Fibroblast of villous mesenchyme (primary cell): Measurements from ENCODE around the gene KLF1. TPM values are rescaled to one million over a fixed set of nuclear protein-coding genes. Genes with fewer than 3 reads are reported as not detected.

ENCODE experiments used
- DNase-seq: peaks from one replicate; pipeline ENCODE4 v3.0.0-alpha.2; 2010; ENCODE audit warnings: low read depth
- H3K4me3 ChIP-seq: 2 replicates; pipeline ENCODE4 v1.5.1; 2011; ENCODE audit warnings: low read depth, mild to moderate bottlenecking, low read length
- total RNA-seq: library from RNA; depleted of rRNA; stranded (reverse); fragments of >200 nt; gene quantifications from 2 replicates; pipeline ENCODE4 v1.2.3, GENCODE V29; 2012
- TF ChIP-seq, protein P1 (sequence below): IDR thresholded peaks from 2 replicates; pipeline ENCODE4 v1.5.1; 2012; ENCODE audit warnings: low read depth, mild to moderate bottlenecking, low read length; ENCODE audit not compliant: insufficient read depth

The KLF1 gene
- total RNA-seq, 1 donor, result not detected

DNA sequence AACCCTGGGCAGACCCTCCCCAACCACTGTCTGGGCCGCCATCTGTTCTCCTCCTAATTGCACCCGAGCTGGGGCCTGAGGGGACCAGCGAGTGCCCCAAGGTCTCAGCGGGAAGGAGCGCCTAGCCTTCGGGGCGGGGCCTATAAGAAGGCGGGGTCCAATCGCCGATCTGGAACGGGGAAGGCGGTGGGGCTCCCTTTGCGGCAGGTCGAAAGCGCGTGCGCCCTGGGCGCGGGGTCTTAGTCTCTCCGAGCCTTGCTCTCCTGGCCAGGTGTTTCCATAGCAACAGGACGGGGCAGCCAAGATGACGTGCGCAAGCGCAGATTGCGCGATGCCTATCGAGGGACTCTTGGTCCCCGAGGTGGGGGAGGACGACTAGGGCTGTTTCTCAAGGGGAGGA, 45.9 kb downstream of the KLF1 start:
- DNase-seq, result peak; percentile 19
- TF ChIP-seq, protein P1, sequence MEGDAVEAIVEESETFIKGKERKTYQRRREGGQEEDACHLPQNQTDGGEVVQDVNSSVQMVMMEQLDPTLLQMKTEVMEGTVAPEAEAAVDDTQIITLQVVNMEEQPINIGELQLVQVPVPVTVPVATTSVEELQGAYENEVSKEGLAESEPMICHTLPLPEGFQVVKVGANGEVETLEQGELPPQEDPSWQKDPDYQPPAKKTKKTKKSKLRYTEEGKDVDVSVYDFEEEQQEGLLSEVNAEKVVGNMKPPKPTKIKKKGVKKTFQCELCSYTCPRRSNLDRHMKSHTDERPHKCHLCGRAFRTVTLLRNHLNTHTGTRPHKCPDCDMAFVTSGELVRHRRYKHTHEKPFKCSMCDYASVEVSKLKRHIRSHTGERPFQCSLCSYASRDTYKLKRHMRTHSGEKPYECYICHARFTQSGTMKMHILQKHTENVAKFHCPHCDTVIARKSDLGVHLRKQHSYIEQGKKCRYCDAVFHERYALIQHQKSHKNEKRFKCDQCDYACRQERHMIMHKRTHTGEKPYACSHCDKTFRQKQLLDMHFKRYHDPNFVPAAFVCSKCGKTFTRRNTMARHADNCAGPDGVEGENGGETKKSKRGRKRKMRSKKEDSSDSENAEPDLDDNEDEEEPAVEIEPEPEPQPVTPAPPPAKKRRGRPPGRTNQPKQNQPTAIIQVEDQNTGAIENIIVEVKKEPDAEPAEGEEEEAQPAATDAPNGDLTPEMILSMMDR, result no peak
- peak overlapping the region; percentile 45 for H3K4me3 ChIP-seq

DNA sequence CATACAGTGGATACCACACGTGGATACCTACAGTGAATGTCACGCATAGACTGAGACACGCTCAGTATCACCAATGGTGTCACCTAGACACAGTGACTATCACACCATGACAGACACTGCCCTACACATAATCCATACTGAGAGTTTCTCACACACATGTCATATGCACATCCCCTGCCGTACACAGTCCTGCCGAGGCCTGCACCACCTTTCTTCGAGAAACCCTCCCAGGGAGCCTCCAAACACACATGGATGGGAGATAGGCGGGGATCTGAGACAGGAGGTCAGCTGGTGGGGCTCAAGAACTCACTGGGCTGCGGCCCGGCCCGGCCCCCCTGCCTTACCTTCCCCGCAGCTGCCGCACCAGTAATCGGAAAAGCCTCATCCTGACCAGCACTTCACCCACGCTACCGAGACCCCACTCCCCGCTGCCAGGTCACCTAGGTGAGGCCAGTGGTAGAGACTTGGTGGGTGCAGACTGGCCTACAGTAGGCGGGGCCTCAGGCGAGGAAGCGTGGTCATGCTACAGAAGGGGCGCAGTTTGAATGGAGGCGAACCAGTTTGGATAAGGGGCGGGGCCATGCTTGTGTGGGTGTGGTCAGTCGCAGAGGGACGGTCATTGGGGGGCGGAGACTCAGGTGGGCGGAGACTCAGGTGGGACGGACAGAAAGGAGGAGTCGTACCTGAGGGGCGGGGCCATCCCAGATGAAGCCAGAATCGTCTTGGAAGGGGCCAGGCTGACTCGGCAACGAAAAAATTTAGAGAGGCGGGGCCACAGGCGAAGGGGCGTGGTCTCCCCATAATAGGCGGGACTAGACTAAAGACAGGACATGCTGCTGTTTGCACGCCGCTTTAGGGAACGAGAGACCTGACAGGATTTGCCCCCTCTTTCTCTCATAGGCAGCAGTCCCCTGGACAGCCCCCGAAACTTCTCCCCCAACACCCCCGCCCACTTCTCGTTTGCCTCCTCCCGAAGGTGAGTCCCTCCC, 46.6 kb downstream of the KLF1 start:
- TF ChIP-seq, protein P1, result no peak
- H3K4me3 ChIP-seq, result peak overlapping the region; percentile 45
- DNase-seq, result peak; percentile 53

DNA sequence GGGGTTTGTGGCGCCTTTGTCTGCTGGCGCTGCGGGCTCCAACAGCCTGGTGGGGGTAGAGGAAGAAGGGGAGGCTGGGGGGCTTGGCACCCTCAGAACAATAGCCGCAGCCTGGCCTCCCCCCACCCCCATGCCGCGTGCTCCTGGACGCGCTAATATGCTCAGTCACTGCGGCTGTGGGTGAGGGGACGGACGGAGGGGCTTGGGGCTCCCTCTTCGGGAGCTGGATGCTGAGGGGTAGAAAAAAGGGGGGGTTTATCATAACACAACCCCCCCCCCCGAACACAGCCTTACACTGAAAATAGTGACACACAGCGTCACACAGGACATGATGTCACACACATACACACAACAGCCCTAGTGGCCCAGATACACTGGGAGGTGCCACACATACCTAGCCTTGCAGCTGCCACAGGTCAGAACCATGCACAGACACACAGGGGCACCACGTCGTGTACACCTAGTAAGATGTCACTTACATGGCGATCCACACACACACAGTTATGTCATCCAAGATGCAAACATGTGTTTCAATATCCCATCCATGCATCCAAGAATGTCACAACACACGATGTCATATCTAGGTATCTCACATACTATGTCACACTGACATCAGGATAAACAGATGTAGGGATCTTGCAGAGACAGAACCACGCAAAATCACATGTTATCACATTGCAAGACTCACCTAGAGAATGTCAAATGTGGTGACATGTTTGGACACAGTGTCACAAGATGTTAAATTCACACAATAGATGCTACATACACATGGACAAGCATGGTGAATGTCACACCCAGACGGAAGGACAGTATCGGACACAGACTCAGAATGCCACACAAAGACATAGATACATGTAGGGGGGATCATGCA, 47.9 kb downstream of the KLF1 start:
- H3K4me3 ChIP-seq, result no peak overlapping the region
- TF ChIP-seq, protein P1, result no peak
- DNase-seq, result no peak

DNA sequence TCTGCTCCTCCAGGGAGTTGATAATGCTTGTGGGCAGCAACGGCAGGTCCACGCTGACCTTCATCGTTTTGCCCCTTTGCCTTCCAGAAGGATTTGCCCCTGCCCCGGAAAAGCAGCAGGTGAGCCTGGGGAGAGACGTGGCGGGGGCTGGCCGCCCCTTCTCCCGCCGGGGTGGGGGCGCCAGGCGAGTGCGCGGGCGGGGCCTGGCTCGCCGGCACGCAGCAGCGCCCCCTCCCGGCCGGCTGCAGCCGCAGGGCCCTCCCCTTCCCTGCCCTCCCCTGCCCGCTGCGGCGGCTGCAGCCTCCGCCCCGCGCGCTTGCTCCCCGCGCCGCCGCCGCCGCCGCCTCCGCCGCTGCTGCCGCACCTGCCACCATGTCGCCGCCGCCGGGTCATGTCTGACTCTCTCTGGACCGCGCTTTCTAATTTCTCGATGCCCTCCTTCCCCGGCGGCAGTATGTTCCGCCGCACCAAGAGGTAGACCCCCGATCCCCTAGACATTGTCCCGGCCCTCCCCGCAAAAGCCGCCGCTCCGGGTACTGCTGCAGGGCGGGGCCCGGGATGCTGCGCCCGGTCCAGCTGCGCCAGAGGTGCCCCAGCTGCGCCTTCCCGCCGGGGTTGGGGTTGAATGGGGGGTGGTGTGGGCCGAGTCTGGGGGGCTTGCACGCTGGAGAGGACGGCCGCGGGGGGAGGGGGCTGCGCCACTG, 48.7 kb downstream of the KLF1 start, which contains the start of gene MAST1:
MAST1 (plus strand) TSS at position 334 of the 704 bp plus-strand sequence; CDS start at position 392, 58 bp downstream.
- DNase-seq, result peak; percentile 17
- TF ChIP-seq, protein P1, result no peak
- H3K4me3 ChIP-seq, result peak within 1 kb of the TSS; percentile 34

DNA sequence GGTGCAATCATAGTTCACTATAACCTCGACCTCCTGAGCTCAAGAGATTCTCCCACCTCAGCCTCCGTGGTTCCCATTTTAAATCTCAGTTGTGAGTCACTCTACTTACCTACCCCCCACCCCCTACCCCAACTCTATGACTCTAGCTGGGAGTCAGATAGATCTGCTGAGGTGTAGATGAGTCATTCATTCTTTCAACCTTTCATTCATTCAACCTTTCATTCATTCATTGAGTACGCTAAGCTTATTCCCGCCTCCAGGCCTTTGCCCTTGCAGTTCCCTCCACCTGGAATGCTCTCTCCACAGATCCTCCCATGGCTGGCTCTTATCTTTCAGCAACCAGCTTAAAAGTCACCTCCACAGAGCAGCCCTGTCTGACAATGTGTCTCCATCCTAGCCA, 49.8 kb downstream of the KLF1 start:
- TF ChIP-seq, protein P1, result no peak
- H3K4me3 ChIP-seq, result no peak overlapping the region
- no peak for DNase-seq

DNA sequence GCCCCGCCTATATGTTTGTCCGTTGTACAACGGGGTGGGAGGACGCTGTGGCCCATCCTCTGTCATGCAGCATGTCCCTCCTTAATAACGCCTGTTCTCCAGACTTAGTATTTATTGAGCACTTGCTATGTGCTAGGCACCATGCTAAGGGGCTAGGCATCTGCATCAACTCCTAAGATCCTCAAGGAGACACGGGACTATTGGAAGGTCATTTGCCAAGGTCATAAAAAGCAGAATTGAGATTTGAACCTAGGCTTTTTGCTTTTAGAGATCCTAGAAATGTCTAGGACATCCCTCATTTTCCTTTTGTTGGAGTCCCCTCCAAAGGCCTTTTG, 50.5 kb downstream of the KLF1 start:
- TF ChIP-seq, protein P1, result no peak
- DNase-seq, result no peak
- no peak overlapping the region for H3K4me3 ChIP-seq
